HepG2 (cell line): ENCODE data around the gene MMP17. TPM values are rescaled to one million over a fixed set of nuclear protein-coding genes. Genes with fewer than 3 reads are reported as not detected.

Source experiments
- SOX13 ChIP-seq, 3 experiments: fragments of 450-650 bp in 1 of 3; sonication (generic) in 1 of 3; formaldehyde crosslinking in 1 of 3; IDR thresholded peaks in 2 of 3; conservative IDR thresholded peaks in 1 of 3; 2 replicates each; pipeline versions ENCODE4 v1.5.0 to v1.6.1; 2016 to 2020; ENCODE audit warnings: antibody characterized with exemption in 1 of 3, mild to moderate bottlenecking in 1 of 3, missing compliant biosample characterization in 1 of 3, missing genetic modification reagents in 1 of 3, moderate library complexity in 1 of 3
- TEAD2 ChIP-seq: sonication (generic); formaldehyde crosslinking; IDR thresholded peaks from 2 replicates; pipeline ENCODE4 v1.9.0; 2021; ENCODE audit warnings: missing genetic modification reagents
- THAP11 ChIP-seq: IDR thresholded peaks from 2 replicates; pipeline ENCODE4 v1.6.1; 2016; ENCODE audit warnings: missing biosample characterization, missing genetic modification reagents
- ZNF430 ChIP-seq: sonication (generic); formaldehyde crosslinking; IDR thresholded peaks from 2 replicates; pipeline ENCODE4 v1.9.0; 2021; ENCODE audit warnings: mild to moderate bottlenecking, missing genetic modification reagents
- ZNF761 ChIP-seq: sonication (generic); formaldehyde crosslinking; conservative IDR thresholded peaks from 2 replicates; pipeline ENCODE4 v1.4.0; 2020; ENCODE audit warnings: mild to moderate bottlenecking, missing genetic modification reagents
- ZNF816 ChIP-seq: sonication (generic); formaldehyde crosslinking; IDR thresholded peaks from 2 replicates; pipeline ENCODE4 v1.8.0; 2022; ENCODE audit warnings: missing genetic modification reagents, mild to moderate bottlenecking, borderline replicate concordance
- polyA plus RNA-seq, 8 experiments: library from polyadenylated mRNA; depleted of rRNA in 3 of 8; stranded (reverse) in 7 of 8; unstranded in 1 of 8; fragments of >200 nt; fragmentation: Illumina TruSeq in 4 of 8; extraction: Trizol in 4 of 8; gene quantifications; 2 replicates each; pipeline versions ENCODE4 v1.2.1 to v1.2.3, GENCODE V29; 2011 to 2016; ENCODE audit warnings: low read depth in 4 of 8, missing spikeins in 1 of 8, mixed read lengths in 1 of 8; ENCODE audit not compliant: insufficient read depth in 1 of 8
- total RNA-seq, 5 experiments: library from RNA; depleted of rRNA; stranded (reverse); fragments of >200 nt; fragmentation: Illumina TruSeq; extraction: Trizol; gene quantifications; 2 replicates each; pipeline ENCODE4 v1.2.3, GENCODE V29; 2016; ENCODE audit warnings: low read depth in 1 of 5
- TF ChIP-seq, protein P1 (sequence below): IDR thresholded peaks from 2 replicates; pipeline ENCODE4 v1.6.1; 2018; ENCODE audit warnings: missing genetic modification reagents, mild to moderate bottlenecking, missing compliant biosample characterization
- TF ChIP-seq, protein P2 (sequence below): sonication (generic); formaldehyde crosslinking; IDR thresholded peaks from 2 replicates; pipeline ENCODE4 v1.5.0; 2020; ENCODE audit warnings: mild to moderate bottlenecking, missing genetic modification reagents, borderline replicate concordance
- TF ChIP-seq, protein P3 (sequence below): sonication (generic); formaldehyde crosslinking; IDR thresholded peaks from 2 replicates; pipeline ENCODE4 v1.5.1; 2020; ENCODE audit warnings: mild to moderate bottlenecking, missing genetic modification reagents, moderate library complexity

The MMP17 gene
- total and polyA plus RNA-seq, 2 of the 13 experiments (the other 11 are each of a cell fraction or from before 2014, with no cell fraction given) = 0.55 to 0.80 TPM

- TF ChIP-seq, protein P1, sequence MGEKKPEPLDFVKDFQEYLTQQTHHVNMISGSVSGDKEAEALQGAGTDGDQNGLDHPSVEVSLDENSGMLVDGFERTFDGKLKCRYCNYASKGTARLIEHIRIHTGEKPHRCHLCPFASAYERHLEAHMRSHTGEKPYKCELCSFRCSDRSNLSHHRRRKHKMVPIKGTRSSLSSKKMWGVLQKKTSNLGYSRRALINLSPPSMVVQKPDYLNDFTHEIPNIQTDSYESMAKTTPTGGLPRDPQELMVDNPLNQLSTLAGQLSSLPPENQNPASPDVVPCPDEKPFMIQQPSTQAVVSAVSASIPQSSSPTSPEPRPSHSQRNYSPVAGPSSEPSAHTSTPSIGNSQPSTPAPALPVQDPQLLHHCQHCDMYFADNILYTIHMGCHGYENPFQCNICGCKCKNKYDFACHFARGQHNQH (CRISPR knock-in tag) = 0 out of 2 replicates have a peak, but pooled peaks have one; percentile 49
- TF ChIP-seq SOX13 (IDR thresholded peaks at IDR 0.05) (0 out of 2 replicates have a peak, but pooled peaks have one; percentile 33), SOX13 (CRISPR knock-in tag; conservative IDR thresholded peaks at IDR 0.05 in 1 of 2, IDR thresholded peaks at IDR 0.05 in 1 of 2) (peak in 1 of 2 experiments; percentile 69; a peak in 2 of 4 replicates), TEAD2 (CRISPR knock-in tag) (no peak), THAP11 (CRISPR knock-in tag) (peak; percentile 42; the same call in 1 of the 2 replicates), ZNF430 (CRISPR knock-in tag) (no peak), ZNF761 (CRISPR knock-in tag) (no peak), ZNF816 (CRISPR knock-in tag) (no peak)
- TF ChIP-seq, protein P2, sequence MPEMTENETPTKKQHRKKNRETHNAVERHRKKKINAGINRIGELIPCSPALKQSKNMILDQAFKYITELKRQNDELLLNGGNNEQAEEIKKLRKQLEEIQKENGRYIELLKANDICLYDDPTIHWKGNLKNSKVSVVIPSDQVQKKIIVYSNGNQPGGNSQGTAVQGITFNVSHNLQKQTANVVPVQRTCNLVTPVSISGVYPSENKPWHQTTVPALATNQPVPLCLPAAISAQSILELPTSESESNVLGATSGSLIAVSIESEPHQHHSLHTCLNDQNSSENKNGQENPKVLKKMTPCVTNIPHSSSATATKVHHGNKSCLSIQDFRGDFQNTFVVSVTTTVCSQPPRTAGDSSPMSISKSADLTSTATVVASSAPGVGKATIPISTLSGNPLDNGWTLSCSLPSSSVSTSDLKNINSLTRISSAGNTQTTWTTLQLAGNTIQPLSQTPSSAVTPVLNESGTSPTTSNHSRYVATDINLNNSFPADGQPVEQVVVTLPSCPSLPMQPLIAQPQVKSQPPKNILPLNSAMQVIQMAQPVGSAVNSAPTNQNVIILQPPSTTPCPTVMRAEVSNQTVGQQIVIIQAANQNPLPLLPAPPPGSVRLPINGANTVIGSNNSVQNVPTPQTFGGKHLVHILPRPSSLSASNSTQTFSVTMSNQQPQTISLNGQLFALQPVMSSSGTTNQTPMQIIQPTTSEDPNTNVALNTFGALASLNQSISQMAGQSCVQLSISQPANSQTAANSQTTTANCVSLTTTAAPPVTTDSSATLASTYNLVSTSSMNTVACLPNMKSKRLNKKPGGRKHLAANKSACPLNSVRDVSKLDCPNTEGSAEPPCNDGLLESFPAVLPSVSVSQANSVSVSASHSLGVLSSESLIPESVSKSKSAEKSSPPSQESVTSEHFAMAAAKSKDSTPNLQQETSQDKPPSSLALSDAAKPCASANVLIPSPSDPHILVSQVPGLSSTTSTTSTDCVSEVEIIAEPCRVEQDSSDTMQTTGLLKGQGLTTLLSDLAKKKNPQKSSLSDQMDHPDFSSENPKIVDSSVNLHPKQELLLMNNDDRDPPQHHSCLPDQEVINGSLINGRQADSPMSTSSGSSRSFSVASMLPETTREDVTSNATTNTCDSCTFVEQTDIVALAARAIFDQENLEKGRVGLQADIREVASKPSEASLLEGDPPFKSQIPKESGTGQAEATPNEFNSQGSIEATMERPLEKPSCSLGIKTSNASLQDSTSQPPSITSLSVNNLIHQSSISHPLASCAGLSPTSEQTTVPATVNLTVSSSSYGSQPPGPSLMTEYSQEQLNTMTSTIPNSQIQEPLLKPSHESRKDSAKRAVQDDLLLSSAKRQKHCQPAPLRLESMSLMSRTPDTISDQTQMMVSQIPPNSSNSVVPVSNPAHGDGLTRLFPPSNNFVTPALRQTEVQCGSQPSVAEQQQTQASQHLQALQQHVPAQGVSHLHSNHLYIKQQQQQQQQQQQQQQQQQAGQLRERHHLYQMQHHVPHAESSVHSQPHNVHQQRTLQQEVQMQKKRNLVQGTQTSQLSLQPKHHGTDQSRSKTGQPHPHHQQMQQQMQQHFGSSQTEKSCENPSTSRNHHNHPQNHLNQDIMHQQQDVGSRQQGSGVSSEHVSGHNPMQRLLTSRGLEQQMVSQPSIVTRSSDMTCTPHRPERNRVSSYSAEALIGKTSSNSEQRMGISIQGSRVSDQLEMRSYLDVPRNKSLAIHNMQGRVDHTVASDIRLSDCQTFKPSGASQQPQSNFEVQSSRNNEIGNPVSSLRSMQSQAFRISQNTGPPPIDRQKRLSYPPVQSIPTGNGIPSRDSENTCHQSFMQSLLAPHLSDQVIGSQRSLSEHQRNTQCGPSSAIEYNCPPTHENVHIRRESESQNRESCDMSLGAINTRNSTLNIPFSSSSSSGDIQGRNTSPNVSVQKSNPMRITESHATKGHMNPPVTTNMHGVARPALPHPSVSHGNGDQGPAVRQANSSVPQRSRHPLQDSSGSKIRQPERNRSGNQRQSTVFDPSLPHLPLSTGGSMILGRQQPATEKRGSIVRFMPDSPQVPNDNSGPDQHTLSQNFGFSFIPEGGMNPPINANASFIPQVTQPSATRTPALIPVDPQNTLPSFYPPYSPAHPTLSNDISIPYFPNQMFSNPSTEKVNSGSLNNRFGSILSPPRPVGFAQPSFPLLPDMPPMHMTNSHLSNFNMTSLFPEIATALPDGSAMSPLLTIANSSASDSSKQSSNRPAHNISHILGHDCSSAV (CRISPR knock-in tag) = no peak
- TF ChIP-seq, protein P3, sequence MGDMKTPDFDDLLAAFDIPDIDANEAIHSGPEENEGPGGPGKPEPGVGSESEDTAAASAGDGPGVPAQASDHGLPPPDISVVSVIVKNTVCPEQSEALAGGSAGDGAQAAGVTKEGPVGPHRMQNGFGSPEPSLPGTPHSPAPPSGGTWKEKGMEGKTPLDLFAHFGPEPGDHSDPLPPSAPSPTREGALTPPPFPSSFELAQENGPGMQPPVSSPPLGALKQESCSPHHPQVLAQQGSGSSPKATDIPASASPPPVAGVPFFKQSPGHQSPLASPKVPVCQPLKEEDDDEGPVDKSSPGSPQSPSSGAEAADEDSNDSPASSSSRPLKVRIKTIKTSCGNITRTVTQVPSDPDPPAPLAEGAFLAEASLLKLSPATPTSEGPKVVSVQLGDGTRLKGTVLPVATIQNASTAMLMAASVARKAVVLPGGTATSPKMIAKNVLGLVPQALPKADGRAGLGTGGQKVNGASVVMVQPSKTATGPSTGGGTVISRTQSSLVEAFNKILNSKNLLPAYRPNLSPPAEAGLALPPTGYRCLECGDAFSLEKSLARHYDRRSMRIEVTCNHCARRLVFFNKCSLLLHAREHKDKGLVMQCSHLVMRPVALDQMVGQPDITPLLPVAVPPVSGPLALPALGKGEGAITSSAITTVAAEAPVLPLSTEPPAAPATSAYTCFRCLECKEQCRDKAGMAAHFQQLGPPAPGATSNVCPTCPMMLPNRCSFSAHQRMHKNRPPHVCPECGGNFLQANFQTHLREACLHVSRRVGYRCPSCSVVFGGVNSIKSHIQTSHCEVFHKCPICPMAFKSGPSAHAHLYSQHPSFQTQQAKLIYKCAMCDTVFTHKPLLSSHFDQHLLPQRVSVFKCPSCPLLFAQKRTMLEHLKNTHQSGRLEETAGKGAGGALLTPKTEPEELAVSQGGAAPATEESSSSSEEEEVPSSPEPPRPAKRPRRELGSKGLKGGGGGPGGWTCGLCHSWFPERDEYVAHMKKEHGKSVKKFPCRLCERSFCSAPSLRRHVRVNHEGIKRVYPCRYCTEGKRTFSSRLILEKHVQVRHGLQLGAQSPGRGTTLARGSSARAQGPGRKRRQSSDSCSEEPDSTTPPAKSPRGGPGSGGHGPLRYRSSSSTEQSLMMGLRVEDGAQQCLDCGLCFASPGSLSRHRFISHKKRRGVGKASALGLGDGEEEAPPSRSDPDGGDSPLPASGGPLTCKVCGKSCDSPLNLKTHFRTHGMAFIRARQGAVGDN (CRISPR knock-in tag) = peak; percentile 54
Measured at GRCh38 chr12:131862084-131862441, 33.9 kb downstream of the MMP17 start (continued).
